Trophoblast cell (in vitro differentiated cells and primary cell): ENCODE results near the gene GPR34.

Source experiments
- DNase-seq, 2 donors: peaks; one replicate each; pipeline ENCODE4 v3.0.0-alpha.2; 2016
- H2AFZ ChIP-seq: 2 replicates; pipeline ENCODE4 v1.6.1; 2013; ENCODE audit warnings: low read length, moderate library complexity, mild to moderate bottlenecking; ENCODE audit not compliant: insufficient read depth, poor library complexity
- H2AK5ac ChIP-seq: 2 replicates; pipeline ENCODE4 v1.6.1; 2013; ENCODE audit warnings: mild to moderate bottlenecking, low read length
- H2BK120ac ChIP-seq: 2 replicates; pipeline ENCODE4 v1.6.1; 2013; ENCODE audit warnings: low read length, mild to moderate bottlenecking, moderate library complexity; ENCODE audit not compliant: insufficient read depth, poor library complexity
- H2BK12ac ChIP-seq: 2 replicates; pipeline ENCODE4 v1.6.1; 2013; ENCODE audit warnings: mild to moderate bottlenecking, low read length, moderate library complexity
- H2BK5ac ChIP-seq: 2 replicates; pipeline ENCODE4 v1.6.1; 2013; ENCODE audit warnings: low read length, low read depth, moderate library complexity, mild to moderate bottlenecking; ENCODE audit not compliant: poor library complexity
- H3K14ac ChIP-seq: 2 replicates; pipeline ENCODE4 v1.6.1; 2013; ENCODE audit warnings: mild to moderate bottlenecking, low read length
- H3K18ac ChIP-seq: 2 replicates; pipeline ENCODE4 v1.6.1; 2013; ENCODE audit warnings: mild to moderate bottlenecking, low read length
- H3K23ac ChIP-seq: 2 replicates; pipeline ENCODE4 v1.6.1; 2013; ENCODE audit warnings: low read length
- H3K27ac ChIP-seq: 2 replicates; pipeline ENCODE4 v1.5.1; 2013; ENCODE audit warnings: low read depth, mild to moderate bottlenecking, inconsistent platforms, low read length, moderate library complexity
- H3K27me3 ChIP-seq: 2 replicates; pipeline ENCODE4 v1.6.1; 2013; ENCODE audit warnings: inconsistent platforms, mild to moderate bottlenecking, low read length, moderate library complexity; ENCODE audit not compliant: insufficient read depth
- H3K36me3 ChIP-seq, 2 experiments: 1 replicate in 1 of 2; 2 replicates in 1 of 2; pipeline ENCODE4 v1.6.1; 2013; ENCODE audit warnings: low read length in 2 of 2, mild to moderate bottlenecking in 2 of 2, moderate library complexity in 1 of 2; ENCODE audit not compliant: insufficient read depth in 2 of 2, control insufficient read depth in 1 of 2
- H3K4ac ChIP-seq: 2 replicates; pipeline ENCODE4 v1.6.1; 2013; ENCODE audit warnings: low read depth, mild to moderate bottlenecking, low read length, moderate library complexity
- H3K4me1 ChIP-seq, 2 experiments: 1 replicate in 1 of 2; 2 replicates in 1 of 2; pipeline ENCODE4 v1.6.1; 2013; ENCODE audit warnings: low read length in 2 of 2, mild to moderate bottlenecking in 2 of 2, moderate library complexity in 1 of 2; ENCODE audit not compliant: insufficient read depth in 2 of 2, control insufficient read depth in 1 of 2
- H3K4me2 ChIP-seq: 2 replicates; pipeline ENCODE4 v1.6.1; 2013; ENCODE audit warnings: inconsistent platforms, mild to moderate bottlenecking, low read length, moderate library complexity
- H3K4me3 ChIP-seq: 2 replicates; pipeline ENCODE4 v1.5.1; 2013; ENCODE audit warnings: mild to moderate bottlenecking, low read depth, low read length, inconsistent platforms
- H3K79me1 ChIP-seq: one replicate; pipeline ENCODE4 v1.6.1; 2013; ENCODE audit warnings: low read length
- H3K79me2 ChIP-seq: 2 replicates; pipeline ENCODE4 v1.6.1; 2013; ENCODE audit warnings: low read length, mild to moderate bottlenecking; ENCODE audit not compliant: control insufficient read depth, insufficient read depth, poor library complexity
- H3K9ac ChIP-seq: 2 replicates; pipeline ENCODE4 v1.6.1; 2013; ENCODE audit warnings: mild to moderate bottlenecking, low read length
- H3K9me3 ChIP-seq: 2 replicates; pipeline ENCODE4 v1.6.1; 2013; ENCODE audit warnings: low read depth, mild to moderate bottlenecking, control low read depth, inconsistent platforms, low read length; ENCODE audit not compliant: insufficient read depth
- H4K12ac ChIP-seq: 2 replicates; pipeline ENCODE4 v1.6.1; 2013; ENCODE audit warnings: low read depth, mild to moderate bottlenecking, low read length, moderate library complexity
- H4K8ac ChIP-seq: 2 replicates; pipeline ENCODE4 v1.6.1; 2013; ENCODE audit warnings: low read depth, mild to moderate bottlenecking, low read length, moderate library complexity
- H4K91ac ChIP-seq: one replicate; pipeline ENCODE4 v1.6.1; 2013; ENCODE audit warnings: low read depth, mild to moderate bottlenecking, low read length, moderate library complexity
- WGBS: extraction: QIAGEN DNeasy Blood & Tissue Kit; methylation state at CpG from one replicate; pipeline ENCODE4 v1.1.7; 2013; ENCODE audit warnings: missing lambda C conversion rate; ENCODE audit not compliant: insufficient read length, insufficient coverage; ENCODE audit errors: extremely low coverage; 5-methylcytosine and 5-hydroxymethylcytosine counted together

The GPR34 gene

DNA sequence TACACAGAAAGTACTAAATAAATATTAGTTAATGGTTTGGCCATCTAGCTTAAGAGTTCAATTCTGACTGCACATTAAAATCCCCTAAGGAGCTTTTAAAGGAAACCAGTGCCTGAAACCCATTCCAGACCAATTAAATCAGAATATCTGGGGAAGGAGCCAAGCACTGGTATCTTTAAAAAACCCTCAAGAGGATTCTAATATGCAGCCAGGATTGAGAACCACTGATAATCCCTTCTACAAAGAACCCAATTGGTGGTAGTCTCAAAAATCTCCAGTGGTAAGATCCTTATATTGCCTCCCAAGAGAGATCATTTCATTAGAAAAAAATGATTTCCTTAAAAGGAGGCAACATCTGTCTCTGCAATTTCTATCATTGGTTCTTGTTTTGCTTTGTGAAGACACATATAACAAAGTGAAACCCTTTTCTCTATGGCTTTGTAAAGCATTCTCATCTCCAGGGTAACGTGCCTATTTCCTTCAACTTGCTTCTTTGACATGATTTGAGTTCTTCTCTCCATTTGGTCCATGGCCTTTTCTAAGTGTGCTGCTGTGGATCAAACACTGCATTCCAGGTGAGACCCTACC is 3.5 kb downstream of the GPR34 start:
- Histone ChIP-seq H3K4me2 (no peak overlapping the region), H3K27ac (no peak overlapping the region), H3K36me3 (no peaks in the 10 kb centered on the region), H3K79me1 (no peaks in the 10 kb centered on the region), H4K91ac (no peak overlapping the region), H2BK5ac (no peak overlapping the region), H3K27me3 (no peaks in the 10 kb centered on the region), H3K9ac (no peak overlapping the region), H4K8ac (no peak overlapping the region), H3K18ac (no peak overlapping the region), H4K12ac (no peak overlapping the region), H3K4me1 (no peaks in the 10 kb centered on the region), H3K4ac (no peak overlapping the region), H2AFZ (no peak overlapping the region), H3K23ac (no peak overlapping the region), H3K9me3 (no peaks in the 10 kb centered on the region), H2AK5ac (no peak overlapping the region), H2BK12ac (no peak overlapping the region), H3K4me3 (no peak overlapping the region), H2BK120ac (no peak overlapping the region), H3K79me2 (no peaks in the 10 kb centered on the region), H3K14ac (no peak overlapping the region)
- WGBS: no CpG with 5 or more reads among the region's 1 CpG
- no peak for DNase-seq

DNA sequence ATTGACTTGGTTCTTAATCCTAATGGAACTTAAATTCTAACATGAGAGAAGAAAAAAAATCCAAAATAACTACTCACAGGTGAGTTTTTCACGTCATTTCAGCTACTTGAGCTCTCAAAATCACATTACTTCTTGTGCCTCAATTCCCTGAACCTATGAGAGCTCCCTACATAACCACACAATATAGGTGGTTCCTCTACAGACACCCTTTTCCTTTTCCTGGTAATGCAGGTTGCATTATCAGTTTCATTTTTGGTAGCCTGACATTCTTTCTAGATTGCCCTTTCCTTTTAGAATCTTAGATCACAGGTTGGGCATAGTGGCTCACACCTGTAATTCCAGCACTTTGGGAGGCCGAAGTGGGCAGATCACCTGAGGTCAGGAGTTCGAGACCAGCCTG is 4.3 kb downstream of the GPR34 start:
- H3K4ac ChIP-seq: no peak overlapping the region
- no peak overlapping the region for H2BK5ac ChIP-seq
- no peak overlapping the region for H4K12ac ChIP-seq
- H3K23ac ChIP-seq: no peak overlapping the region
- H2AK5ac ChIP-seq: no peak overlapping the region
- H2AFZ ChIP-seq: no peak overlapping the region
- no peak overlapping the region for H4K91ac ChIP-seq
- H3K9me3 ChIP-seq: no peaks in the 10 kb centered on the region
- H3K79me2 ChIP-seq: no peaks in the 10 kb centered on the region
- no peak overlapping the region for H2BK12ac ChIP-seq
- H3K79me1 ChIP-seq: no peaks in the 10 kb centered on the region
- DNase-seq: no peak
- H2BK120ac ChIP-seq: no peak overlapping the region
- H3K18ac ChIP-seq: no peak overlapping the region
- no peak overlapping the region for H3K4me3 ChIP-seq
- no peak overlapping the region for H3K9ac ChIP-seq
- no peak overlapping the region for H3K27ac ChIP-seq
- H3K14ac ChIP-seq: no peak overlapping the region
- no peaks in the 10 kb centered on the region for H3K4me1 ChIP-seq
- H3K27me3 ChIP-seq: no peaks in the 10 kb centered on the region
- no peak overlapping the region for H4K8ac ChIP-seq
- no peak overlapping the region for H3K4me2 ChIP-seq
- H3K36me3 ChIP-seq: no peaks in the 10 kb centered on the region
- no CpG with 5 or more reads among the region's 3 CpGs for WGBS

DNA sequence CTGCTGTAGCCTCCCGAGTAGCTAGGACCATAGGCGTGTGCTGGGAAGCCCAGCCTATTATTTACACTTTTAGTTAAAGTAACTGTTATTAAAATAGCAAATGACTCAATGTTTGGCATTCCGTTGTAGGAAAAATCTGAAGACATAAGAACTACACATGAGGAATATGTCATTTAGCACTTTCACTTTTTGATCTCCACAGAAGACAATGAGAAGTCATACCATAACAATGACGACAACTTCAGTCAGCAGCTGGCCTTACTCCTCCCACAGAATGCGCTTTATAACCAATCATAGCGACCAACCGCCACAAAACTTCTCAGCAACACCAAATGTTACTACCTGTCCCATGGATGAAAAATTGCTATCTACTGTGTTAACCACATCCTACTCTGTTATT is 6.7 kb downstream of the GPR34 start:
- H3K4ac ChIP-seq: no peak overlapping the region
- H3K14ac ChIP-seq: no peak overlapping the region
- H3K23ac ChIP-seq: no peak overlapping the region

DNA sequence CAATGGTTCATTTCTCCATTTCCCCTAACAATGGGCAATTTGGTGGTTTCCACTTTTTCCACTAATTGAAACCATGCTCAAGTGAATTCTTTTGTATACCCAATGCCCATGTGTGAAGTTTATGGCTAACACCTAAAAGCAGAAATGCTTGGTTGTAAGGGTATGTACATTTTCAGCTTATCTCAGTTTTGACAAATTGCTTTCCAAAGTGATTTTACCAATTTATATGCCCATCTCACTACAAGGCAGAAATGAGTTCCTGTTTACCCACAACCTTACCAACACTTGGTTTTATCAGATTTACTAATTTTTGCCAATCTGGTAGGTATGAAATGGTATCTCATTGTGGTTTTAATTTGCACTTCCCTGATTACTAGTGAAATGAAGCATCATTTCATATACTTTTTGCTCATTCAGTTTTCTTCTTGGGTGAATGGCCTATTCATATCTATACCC is 14.8 kb downstream of the GPR34 start:
- Histone ChIP-seq H2AK5ac (no peak overlapping the region), H3K36me3 (no peaks in the 10 kb centered on the region), H4K12ac (no peak overlapping the region), H3K27ac (no peak overlapping the region), H3K79me1 (no peaks in the 10 kb centered on the region), H3K14ac (no peak overlapping the region), H4K91ac (no peak overlapping the region), H3K9ac (no peak overlapping the region), H3K27me3 (no peaks in the 10 kb centered on the region), H3K4me2 (no peak overlapping the region), H2BK5ac (no peak overlapping the region), H3K9me3 (no peaks in the 10 kb centered on the region), H3K4ac (no peak overlapping the region), H2AFZ (no peak overlapping the region), H3K23ac (no peak overlapping the region), H3K4me1 (no peaks in the 10 kb centered on the region), H4K8ac (no peak overlapping the region), H2BK120ac (no peak overlapping the region), H3K79me2 (no peaks in the 10 kb centered on the region), H3K4me3 (no peak overlapping the region), H3K18ac (no peak overlapping the region), H2BK12ac (no peak overlapping the region)
- no peak for DNase-seq

More for the DNA sequence above, 6.7 kb downstream of the GPR34 start:
- Histone ChIP-seq H4K8ac (no peak overlapping the region), H3K27me3 (no peaks in the 10 kb centered on the region), H2AFZ (no peak overlapping the region), H4K91ac (no peak overlapping the region), H3K9ac (no peak overlapping the region), H2BK120ac (no peak overlapping the region), H4K12ac (no peak overlapping the region), H3K36me3 (no peaks in the 10 kb centered on the region), H3K4me2 (no peak overlapping the region), H3K27ac (no peak overlapping the region), H3K4me3 (no peak overlapping the region), H2BK5ac (no peak overlapping the region), H3K79me2 (no peaks in the 10 kb centered on the region), H2BK12ac (no peak overlapping the region), H3K79me1 (no peaks in the 10 kb centered on the region), H3K9me3 (no peaks in the 10 kb centered on the region), H3K18ac (no peak overlapping the region), H2AK5ac (no peak overlapping the region), H3K4me1 (no peaks in the 10 kb centered on the region)
- peak; percentile 24 to 69 for DNase-seq
- WGBS: no CpG with 5 or more reads among the region's 7 CpGs
